HepG2 (cell line): ENCODE measurements around the gene NEAT1. TPM values are rescaled to one million over a fixed set of nuclear protein-coding genes. Genes with fewer than 3 reads are reported as not detected.

Experiments
- ATAC-seq: fragments of 200-7000 bp; cut with Tn5 transposase; 3 replicates; pipeline ENCODE4 v1.9.1; 2020; ENCODE audit warnings: mild to moderate bottlenecking, moderate library complexity
- BruUV-seq: library from RNA; stranded (reverse); fragments of 400-500 nt; replicated peaks from 2 replicates; lab custom pipeline; 2021; lab: Mats Ljungman, UMichigan
- CTCF ChIA-PET: fragments of 300-600 bp; formaldehyde crosslinking; extraction: SDS; loops from one replicate; lab custom pipeline; 2021; ENCODE audit warnings: low total read pairs, inconsistent platforms, low intra/inter-chr PET ratio; lab: Yijun Ruan, JAX
- POLR2A ChIA-PET: fragments of 350-600 bp; sonication (Branson Sonifier 250); formaldehyde crosslinking; loops from one replicate; lab custom pipeline; 2020; ENCODE audit warnings: antibody characterized with exemption, inconsistent platforms; lab: Yijun Ruan, JAX
- DNase-seq: peaks from one replicate; pipeline ENCODE4 v3.0.0-alpha.2; 2015; ENCODE audit warnings: low spot score
- FAIRE-seq: peaks from 3 replicates; lab custom pipeline; 2011; peaks lifted over from hg19 to GRCh38; lab: Jason Lieb, UNC
- H2AFZ ChIP-seq: one replicate; pipeline ENCODE4 v1.6.1; 2011; ENCODE audit warnings: low read length, inconsistent platforms
- H3K27ac ChIP-seq: fragments of 300-600 bp; 3 replicates; pipeline ENCODE4 v1.8.0; 2011; ENCODE audit warnings: mixed run types, mild to moderate bottlenecking, mixed read lengths, low read length, inconsistent platforms; ENCODE audit not compliant: insufficient read depth; ENCODE audit errors: extremely low read length
- H3K27me3 ChIP-seq, 2 experiments: fragments of 200-600 bp in 1 of 2; 2 replicates in 1 of 2; 3 replicates in 1 of 2; pipeline versions ENCODE4 v1.6.0 to v1.8.0; 2011; ENCODE audit warnings: low read length in 2 of 2, mild to moderate bottlenecking in 2 of 2, moderate library complexity in 2 of 2, inconsistent platforms in 1 of 2; ENCODE audit not compliant: insufficient read depth in 2 of 2, control insufficient read depth in 1 of 2
- H3K36me3 ChIP-seq, 2 experiments: fragments of 200-600 bp in 1 of 2; replicated peaks in 1 of 2; 2 replicates in 1 of 2; 3 replicates in 1 of 2; pipeline versions ENCODE4 v1.5.1 to v1.8.0; 2011; ENCODE audit warnings: low read length in 2 of 2, inconsistent platforms in 1 of 2; ENCODE audit not compliant: insufficient read depth in 2 of 2, control insufficient read depth in 1 of 2
- H3K4me1 ChIP-seq: 2 replicates; pipeline ENCODE4 v1.5.1; 2012; ENCODE audit warnings: low read length, inconsistent platforms; ENCODE audit not compliant: insufficient read depth
- H3K4me2 ChIP-seq: 2 replicates; pipeline ENCODE4 v1.6.0; 2011; ENCODE audit warnings: low read depth, low read length, inconsistent platforms
- H3K4me3 ChIP-seq, 3 experiments: fragments of 200-600 bp in 1 of 3; sonication (generic), shearing (Covaris generic) in 1 of 3; replicated peaks in 1 of 3; 2 replicates each; pipeline ENCODE4 v1.5.1; 2011 to 2016; ENCODE audit warnings: low read length in 3 of 3, inconsistent platforms in 2 of 3, low read depth in 2 of 3, mild to moderate bottlenecking in 2 of 3, control low read depth in 1 of 3, mixed read lengths in 1 of 3; ENCODE audit not compliant: insufficient read depth in 1 of 3
- H3K79me2 ChIP-seq: one replicate; pipeline ENCODE4 v1.6.1; 2011; ENCODE audit warnings: low read length, inconsistent platforms; ENCODE audit not compliant: insufficient read depth
- H3K9ac ChIP-seq: 2 replicates; pipeline ENCODE4 v1.6.0; 2011; ENCODE audit warnings: mild to moderate bottlenecking, low read depth, low read length, inconsistent platforms; ENCODE audit not compliant: insufficient read depth
- H3K9me3 ChIP-seq: 2 replicates; pipeline ENCODE4 v1.5.1; 2012; ENCODE audit warnings: mild to moderate bottlenecking, low read length
- H4K20me1 ChIP-seq: 2 replicates; pipeline ENCODE4 v1.6.0; 2011; ENCODE audit warnings: inconsistent platforms, mild to moderate bottlenecking, low read length, moderate library complexity; ENCODE audit not compliant: insufficient read depth
- EED ChIP-seq: sonication (generic); formaldehyde crosslinking; IDR thresholded peaks from 2 replicates; pipeline ENCODE4 v1.5.0; 2020; ENCODE audit warnings: mild to moderate bottlenecking, missing genetic modification reagents
- HNF1A ChIP-seq, 2 experiments: sonication (generic) in 1 of 2; formaldehyde crosslinking in 1 of 2; IDR thresholded peaks; 2 replicates each; pipeline versions ENCODE4 v1.4.0 to v1.6.1; 2016 to 2020; ENCODE audit warnings: borderline replicate concordance in 1 of 2, low read depth in 1 of 2, mild to moderate bottlenecking in 1 of 2, missing genetic modification reagents in 1 of 2
- MAF1 ChIP-seq: sonication (generic); formaldehyde crosslinking; IDR thresholded peaks from 2 replicates; pipeline ENCODE4 v1.5.0; 2020; ENCODE audit warnings: missing genetic modification reagents, borderline replicate concordance
- MBNL3 ChIP-seq: fragments of 250-450 bp; sonication (Bioruptor Pico); conservative IDR thresholded peaks from 2 replicates; pipeline ENCODE4 v1.8.0; 2022; ENCODE audit warnings: mild to moderate bottlenecking, inconsistent platforms
- PHF20 ChIP-seq: sonication (generic); formaldehyde crosslinking; IDR thresholded peaks from 2 replicates; pipeline ENCODE4 v1.5.0; 2020; ENCODE audit warnings: mild to moderate bottlenecking, missing genetic modification reagents
- RBFOX2 ChIP-seq: fragments of 200-400 bp; formaldehyde crosslinking; IDR thresholded peaks from 2 replicates; pipeline ENCODE4 v1.6.1; 2017; ENCODE audit warnings: low read depth, mild to moderate bottlenecking, low read length
- SPEN ChIP-seq: sonication (generic); formaldehyde crosslinking; IDR thresholded peaks from 2 replicates; pipeline ENCODE4 v1.5.1; 2020; ENCODE audit warnings: low read depth, mild to moderate bottlenecking, missing genetic modification reagents
- ZC3H4 ChIP-seq: sonication (generic); formaldehyde crosslinking; IDR thresholded peaks from 2 replicates; pipeline ENCODE4 v1.4.0; 2020; ENCODE audit warnings: missing genetic modification reagents, borderline replicate concordance
- ZNF326 ChIP-seq: sonication (generic); formaldehyde crosslinking; IDR thresholded peaks from 2 replicates; pipeline ENCODE4 v1.4.0; 2020; ENCODE audit warnings: missing genetic modification reagents, borderline replicate concordance
- ZNF414 ChIP-seq: sonication (generic); formaldehyde crosslinking; IDR thresholded peaks from 2 replicates; pipeline ENCODE4 v1.5.0; 2020; ENCODE audit warnings: missing genetic modification reagents
- ZNF569 ChIP-seq: sonication (generic); formaldehyde crosslinking; IDR thresholded peaks from 2 replicates; pipeline ENCODE4 v1.5.0; 2020; ENCODE audit warnings: mild to moderate bottlenecking, missing genetic modification reagents, moderate library complexity, borderline replicate concordance
- ZNF770 ChIP-seq: sonication (generic); formaldehyde crosslinking; IDR thresholded peaks from 2 replicates; pipeline ENCODE4 v1.5.0; 2020; ENCODE audit warnings: mild to moderate bottlenecking, missing genetic modification reagents
- WGBS: methylation state at CpG from one replicate; pipeline ENCODE4 v1.1.6; 2017; ENCODE audit warnings: low lambda C conversion rate; 5-methylcytosine and 5-hydroxymethylcytosine counted together
- in situ Hi-C: cut with HindIII; loops from 2 replicates; pipeline ENCODE4 v1.10.0; 2017; ENCODE audit warnings: low pct_unique_long_range_greater_than_20kb; ENCODE audit not compliant: extremely low pct_ligation_motif_present
- intact Hi-C: fragments of 100-400 bp; cut with micrococcal nuclease; formaldehyde crosslinking; loops from one replicate; pipeline ENCODE4 v1.10.0; 2022; ENCODE audit not compliant: unreplicated experiment
- polyA plus RNA-seq, 8 experiments: library from polyadenylated mRNA; depleted of rRNA in 3 of 8; stranded (reverse) in 7 of 8; unstranded in 1 of 8; fragments of >200 nt; fragmentation: Illumina TruSeq in 4 of 8; extraction: Trizol in 4 of 8; gene quantifications; 2 replicates each; pipeline versions ENCODE4 v1.2.1 to v1.2.3, GENCODE V29; 2011 to 2016; ENCODE audit warnings: low read depth in 4 of 8, missing spikeins in 1 of 8, mixed read lengths in 1 of 8; ENCODE audit not compliant: insufficient read depth in 1 of 8
- total RNA-seq, 5 experiments: library from RNA; depleted of rRNA; stranded (reverse); fragments of >200 nt; fragmentation: Illumina TruSeq; extraction: Trizol; gene quantifications; 2 replicates each; pipeline ENCODE4 v1.2.3, GENCODE V29; 2016; ENCODE audit warnings: low read depth in 1 of 5
- TF ChIP-seq, protein P1 (sequence below): sonication (generic); formaldehyde crosslinking; IDR thresholded peaks from 2 replicates; pipeline ENCODE4 v1.5.0; 2020; ENCODE audit warnings: mild to moderate bottlenecking, missing genetic modification reagents, moderate library complexity

Gene NEAT1
- total and polyA plus RNA-seq, 2 of the 13 experiments (the other 11 are each of a cell fraction or from before 2014, with no cell fraction given) = 20.5 to 41.2 TPM

- ATAC-seq (no peak), DNase-seq (no peak), FAIRE-seq (no peak)
- Histone ChIP-seq H3K27ac (no peak overlapping the region), H4K20me1 (peaks cover 97% of the 10 kb centered on the region), H3K9me3 (no peaks in the 10 kb centered on the region), H3K4me2 (no peak overlapping the region), H3K79me2 (peaks cover 29% of the 10 kb centered on the region), H2AFZ (no peak overlapping the region), H3K4me1 (peaks cover 88% of the 10 kb centered on the region), H3K36me3 (peaks cover 2 to 48% of the 10 kb centered on the region in 2 experiments; a peak in 3 of 5 replicates), H3K9ac (no peak overlapping the region), H3K4me3 (no peak overlapping the region), H3K27me3 (no peaks in the 10 kb centered on the region)
- POLR2A ChIA-PET = interaction anchor here (1.0 kb wide), 1 partner anchor 16 kb away, joined by 3 read pairs; no protein-coding TSS in a partner anchor
- BruUV-seq = TSS peak; percentile 7
- 92% methylated on average over 7 of the region's 7 CpGs for WGBS
- intact Hi-C loops (no loop called here), in situ Hi-C loops (no loop called here)
- CTCF ChIA-PET = no interaction called here
- TF ChIP-seq ZNF770 (CRISPR knock-in tag) (peak; percentile 62; the same call in 1 of the 2 replicates), ZC3H4 (CRISPR knock-in tag) (no peak), ZNF326 (CRISPR knock-in tag) (no peak), PHF20 (no peak), ZNF569 (no peak), HNF1A (IDR thresholded peaks at IDR 0.05; ENCODE audit: low read depth) (no peak), HNF1A (CRISPR knock-in tag; IDR thresholded peaks at IDR 0.05; ENCODE audit: borderline replicate concordance) (no peak), EED (CRISPR knock-in tag) (no peak), RBFOX2 (peak; percentile 74), SPEN (no peak), ZNF414 (CRISPR knock-in tag) (0 out of 2 replicates have a peak, but pooled peaks have one; percentile 33), MBNL3 (no peak), MAF1 (no peak)
- TF ChIP-seq, protein P1, sequence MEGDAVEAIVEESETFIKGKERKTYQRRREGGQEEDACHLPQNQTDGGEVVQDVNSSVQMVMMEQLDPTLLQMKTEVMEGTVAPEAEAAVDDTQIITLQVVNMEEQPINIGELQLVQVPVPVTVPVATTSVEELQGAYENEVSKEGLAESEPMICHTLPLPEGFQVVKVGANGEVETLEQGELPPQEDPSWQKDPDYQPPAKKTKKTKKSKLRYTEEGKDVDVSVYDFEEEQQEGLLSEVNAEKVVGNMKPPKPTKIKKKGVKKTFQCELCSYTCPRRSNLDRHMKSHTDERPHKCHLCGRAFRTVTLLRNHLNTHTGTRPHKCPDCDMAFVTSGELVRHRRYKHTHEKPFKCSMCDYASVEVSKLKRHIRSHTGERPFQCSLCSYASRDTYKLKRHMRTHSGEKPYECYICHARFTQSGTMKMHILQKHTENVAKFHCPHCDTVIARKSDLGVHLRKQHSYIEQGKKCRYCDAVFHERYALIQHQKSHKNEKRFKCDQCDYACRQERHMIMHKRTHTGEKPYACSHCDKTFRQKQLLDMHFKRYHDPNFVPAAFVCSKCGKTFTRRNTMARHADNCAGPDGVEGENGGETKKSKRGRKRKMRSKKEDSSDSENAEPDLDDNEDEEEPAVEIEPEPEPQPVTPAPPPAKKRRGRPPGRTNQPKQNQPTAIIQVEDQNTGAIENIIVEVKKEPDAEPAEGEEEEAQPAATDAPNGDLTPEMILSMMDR (CRISPR knock-in tag) = no peak
These were observed 17.0 kb downstream of the NEAT1 start for GRCh38 chr11:65439331-65440181.
